OCI-LY7 (cell line): ENCODE measurements around the gene CNN2. TPM values are rescaled to one million over a fixed set of nuclear protein-coding genes. Genes with fewer than 3 reads are reported as not detected.

Experiments used
- BruUV-seq: library from RNA; stranded (reverse); fragments of 400-500 nt; replicated peaks from 2 replicates; lab custom pipeline; 2021; lab: Mats Ljungman, UMichigan
- CTCF ChIA-PET: fragments of 300-600 bp; sonication (Branson Sonifier 250); formaldehyde crosslinking; loops from one replicate; lab custom pipeline; 2022; ENCODE audit warnings: antibody characterized with exemption; ENCODE audit not compliant: unreplicated experiment; lab: Charles Lee
- POLR2A ChIA-PET: fragments of 300-600 bp; sonication (Branson Sonifier 250); formaldehyde crosslinking; loops from one replicate; lab custom pipeline; 2022; ENCODE audit warnings: antibody characterized with exemption; lab: Charles Lee
- DNase-seq: peaks from one replicate; pipeline ENCODE4 v3.0.0-alpha.2; 2015; ENCODE audit warnings: low spot score
- H2AFZ ChIP-seq: fragments of 200-600 bp; sonication (generic), shearing (Covaris generic); 2 replicates; pipeline ENCODE4 v1.6.1; 2014; ENCODE audit warnings: mild to moderate bottlenecking, antibody characterized with exemption, low read length, moderate library complexity
- H3K27ac ChIP-seq: fragments of 200-600 bp; sonication (generic); 2 replicates; pipeline ENCODE4 v1.5.1; 2014; ENCODE audit warnings: mixed run types, low read depth, mild to moderate bottlenecking, moderate library complexity, low read length, inconsistent platforms; ENCODE audit not compliant: poor library complexity, severe bottlenecking
- H3K36me3 ChIP-seq: fragments of 200-600 bp; sonication (generic); 2 replicates; pipeline ENCODE4 v1.6.1; 2014; ENCODE audit warnings: mild to moderate bottlenecking, antibody characterized with exemption, low read length, moderate library complexity, mixed read lengths; ENCODE audit not compliant: insufficient read depth
- H3K4me1 ChIP-seq: fragments of 200-600 bp; sonication (generic); 2 replicates; pipeline ENCODE4 v1.5.1; 2014; ENCODE audit warnings: mild to moderate bottlenecking, low read length; ENCODE audit not compliant: insufficient read depth, poor library complexity, severe bottlenecking
- H3K4me2 ChIP-seq: fragments of 200-600 bp; sonication (generic); 2 replicates; pipeline ENCODE4 v1.6.1; 2014; ENCODE audit warnings: mild to moderate bottlenecking, low read length
- H3K4me3 ChIP-seq: fragments of 200-600 bp; sonication (generic); 2 replicates; pipeline ENCODE4 v1.5.1; 2014; ENCODE audit warnings: mild to moderate bottlenecking, low read depth, low read length; ENCODE audit not compliant: poor library complexity, severe bottlenecking
- H3K79me2 ChIP-seq: fragments of 200-600 bp; sonication (generic); 2 replicates; pipeline ENCODE4 v1.6.1; 2016; ENCODE audit warnings: low read depth, mild to moderate bottlenecking, low read length, moderate library complexity, mixed read lengths; ENCODE audit not compliant: insufficient read depth
- H3K9me2 ChIP-seq: fragments of 200-600 bp; sonication (generic); 2 replicates; pipeline ENCODE4 v1.6.1; 2016; ENCODE audit warnings: mild to moderate bottlenecking, low read length, mixed read lengths; ENCODE audit not compliant: insufficient read depth
- H3K9me3 ChIP-seq: fragments of 200-600 bp; sonication (generic); 2 replicates; pipeline ENCODE4 v1.6.1; 2014; ENCODE audit warnings: mild to moderate bottlenecking, mixed run types, low read length, mixed read lengths
- H4K20me1 ChIP-seq: fragments of 200-600 bp; sonication (generic); 2 replicates; pipeline ENCODE4 v1.6.1; 2014; ENCODE audit warnings: mild to moderate bottlenecking, antibody characterized with exemption, low read length, moderate library complexity, mixed read lengths; ENCODE audit not compliant: insufficient read depth
- EZH2phosphoT487 ChIP-seq: fragments of 200-600 bp; sonication (generic); IDR thresholded peaks from 2 replicates; pipeline ENCODE4 v1.6.1; 2018; ENCODE audit warnings: low read depth, borderline replicate concordance, mild to moderate bottlenecking, mixed run types, antibody characterized with exemption, low read length, moderate library complexity, mixed read lengths
- intact Hi-C: fragments of 100-400 bp; cut with micrococcal nuclease; formaldehyde crosslinking; loops from one replicate; pipeline ENCODE4 v1.10.0; 2022; ENCODE audit not compliant: unreplicated experiment
- total RNA-seq, 2 experiments: library from RNA; depleted of rRNA in 1 of 2; stranded (reverse); fragments of >200 nt in 1 of 2; shearing (Covaris generic) in 1 of 2; gene quantifications; 2 replicates each; pipeline ENCODE4 v1.2.3, GENCODE V29; 2014 to 2022
- TF ChIP-seq, protein P1 (sequence below): fragments of 200-600 bp; sonication (generic); conservative IDR thresholded peaks from 2 replicates; pipeline ENCODE4 v1.5.1; 2014; ENCODE audit warnings: mild to moderate bottlenecking, antibody characterized with exemption, low read length, moderate library complexity, mixed read lengths

Gene CNN2
- total RNA-seq, 2 experiments from 2014 or later = 73.7 to 127 TPM

DNA sequence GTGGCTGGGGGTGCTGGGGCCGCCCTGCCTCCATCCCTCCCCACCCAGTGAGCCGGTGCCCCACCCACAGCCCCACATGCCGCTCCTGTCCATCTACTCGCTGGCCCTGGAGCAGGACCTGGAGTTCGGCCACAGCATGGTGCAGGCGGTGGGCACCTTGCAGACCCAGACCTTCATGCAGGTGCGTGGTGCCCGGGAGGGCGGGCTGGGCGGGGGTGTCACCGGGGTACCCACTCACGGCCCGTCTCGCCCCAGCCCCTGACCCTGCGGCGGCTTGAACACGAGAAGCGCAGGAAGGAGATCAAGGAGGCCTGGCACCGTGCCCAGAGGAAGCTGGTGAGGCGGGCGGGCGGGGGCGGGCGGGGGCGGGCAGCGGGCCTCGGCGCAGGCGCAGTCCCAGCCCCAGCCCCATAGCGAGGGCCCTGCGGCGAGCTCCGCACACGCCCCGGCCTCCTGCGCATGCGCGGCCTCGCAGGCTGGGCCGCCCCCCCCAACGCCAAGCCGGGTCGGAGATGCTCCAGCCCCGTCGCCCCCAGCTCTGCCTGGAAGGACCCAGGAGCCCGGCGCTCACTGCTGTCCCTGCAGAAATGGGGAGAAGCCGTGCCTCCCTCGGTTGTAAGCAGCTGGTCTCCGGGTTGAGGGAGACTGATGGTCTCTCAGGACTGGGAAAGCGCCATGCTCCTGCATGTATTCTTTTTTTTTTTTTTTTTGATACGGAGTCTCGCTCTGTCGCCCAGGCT lies 48.3 kb downstream of the CNN2 start:
- peak overlapping the region; percentile 73 for H3K4me2 ChIP-seq
- H3K9me2 ChIP-seq = no peaks in the 10 kb centered on the region
- no TSS peak for BruUV-seq
- H3K27ac ChIP-seq = peak overlapping the region; percentile 90
- H3K9me3 ChIP-seq = no peaks in the 10 kb centered on the region
- ChIA-PET POLR2A (interaction anchor here (0.6 to 2.3 kb wide), 4 partner anchors 10 to 48 kb away, joined by 3 to 6 read pairs (median 5); partner anchors contain the start of gene CNN2), CTCF (interaction anchor here (0.5 to 0.7 kb wide), 4 partner anchors 28 to 194 kb away, joined by 3 to 14 read pairs (median 6); no protein-coding TSS in a partner anchor)
- peaks cover 78% of the 10 kb centered on the region for H3K36me3 ChIP-seq
- intact Hi-C loops = no loop called here
- DNase-seq = peak; percentile 90
- H3K4me1 ChIP-seq = peaks cover 52% of the 10 kb centered on the region
- TF ChIP-seq, protein P1, sequence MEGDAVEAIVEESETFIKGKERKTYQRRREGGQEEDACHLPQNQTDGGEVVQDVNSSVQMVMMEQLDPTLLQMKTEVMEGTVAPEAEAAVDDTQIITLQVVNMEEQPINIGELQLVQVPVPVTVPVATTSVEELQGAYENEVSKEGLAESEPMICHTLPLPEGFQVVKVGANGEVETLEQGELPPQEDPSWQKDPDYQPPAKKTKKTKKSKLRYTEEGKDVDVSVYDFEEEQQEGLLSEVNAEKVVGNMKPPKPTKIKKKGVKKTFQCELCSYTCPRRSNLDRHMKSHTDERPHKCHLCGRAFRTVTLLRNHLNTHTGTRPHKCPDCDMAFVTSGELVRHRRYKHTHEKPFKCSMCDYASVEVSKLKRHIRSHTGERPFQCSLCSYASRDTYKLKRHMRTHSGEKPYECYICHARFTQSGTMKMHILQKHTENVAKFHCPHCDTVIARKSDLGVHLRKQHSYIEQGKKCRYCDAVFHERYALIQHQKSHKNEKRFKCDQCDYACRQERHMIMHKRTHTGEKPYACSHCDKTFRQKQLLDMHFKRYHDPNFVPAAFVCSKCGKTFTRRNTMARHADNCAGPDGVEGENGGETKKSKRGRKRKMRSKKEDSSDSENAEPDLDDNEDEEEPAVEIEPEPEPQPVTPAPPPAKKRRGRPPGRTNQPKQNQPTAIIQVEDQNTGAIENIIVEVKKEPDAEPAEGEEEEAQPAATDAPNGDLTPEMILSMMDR = no peak
- no peak for TF ChIP-seq EZH2phosphoT487
- H3K79me2 ChIP-seq = peaks cover 11% of the 10 kb centered on the region; the same call in 1 of the 2 replicates
- no peaks in the 10 kb centered on the region for H4K20me1 ChIP-seq
- no peak overlapping the region for H2AFZ ChIP-seq
- peak overlapping the region; percentile 58 for H3K4me3 ChIP-seq

DNA sequence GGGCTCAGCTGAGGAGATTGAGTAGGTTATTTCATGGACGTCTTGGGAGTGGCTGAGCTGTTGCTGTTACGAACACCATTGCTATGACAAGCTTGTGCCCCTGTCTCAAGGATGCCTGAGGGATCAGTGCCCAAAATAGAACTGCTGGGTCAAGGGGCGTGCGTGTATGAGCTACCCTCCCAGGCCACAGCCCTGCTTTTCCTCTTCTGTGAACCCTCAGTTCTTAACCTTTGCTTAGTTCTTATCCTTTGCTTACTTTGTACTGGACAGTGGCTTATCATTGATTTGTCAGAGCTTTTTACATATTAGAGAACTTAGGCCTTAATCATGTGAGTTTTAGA lies 49.6 kb downstream of the CNN2 start:
- Histone ChIP-seq H3K9me3 (no peaks in the 10 kb centered on the region), H4K20me1 (no peaks in the 10 kb centered on the region), H3K36me3 (peaks cover 82% of the 10 kb centered on the region), H3K79me2 (no peaks in the 10 kb centered on the region; the same call in 1 of the 2 replicates), H2AFZ (no peak overlapping the region), H3K4me1 (peaks cover 48% of the 10 kb centered on the region), H3K4me2 (peak overlapping the region; percentile 73; the same call in 1 of the 2 replicates), H3K4me3 (no peak overlapping the region), H3K9me2 (no peaks in the 10 kb centered on the region), H3K27ac (peak overlapping the region; percentile 90)
- CTCF ChIA-PET = interaction anchor here (0.5 kb wide), 1 partner anchor 12 kb away, joined by 3 read pairs; no protein-coding TSS in a partner anchor
- TF ChIP-seq, protein P1 = no peak
- no peak for TF ChIP-seq EZH2phosphoT487
- BruUV-seq = no TSS peak
- POLR2A ChIA-PET = interaction anchor here (0.7 to 2.6 kb wide), 6 partner anchors 9 to 621 kb away, joined by 4 to 16 read pairs (median 6); partner anchors contain the start of genes ABCA7, ARHGAP45, ATP5F1D and CNN2
- intact Hi-C loops = loop anchor here (2.0 kb wide), 1 partner anchor 37 kb away; no protein-coding TSS in a partner anchor
- no peak for DNase-seq
